Activated naive CD4-positive, alpha-beta T cell treated with anti-CD3 and anti-CD28 coated beads, Interleukin-2, amount 50 U/mL, for 72 hours (primary cell): Measurements from ENCODE around the gene YJEFN3. TPM values are rescaled to one million over a fixed set of nuclear protein-coding genes. Genes with fewer than 3 reads are reported as not detected.

Experiments
- ATAC-seq, 2 donors: fragments of 150-1000 bp; cut with Tn5 transposase; 2 replicates each; pipeline ENCODE4 v1.10.0; 2021; ENCODE audit warnings: mild to moderate bottlenecking in 2 of 2, moderate library complexity in 2 of 2
- DNase-seq, 2 donors: peaks; one replicate each; pipeline ENCODE4 v3.0.0; 2021 to 2022; ENCODE audit warnings: low spot score in 2 of 2
- H3K27ac Mint-ChIP-seq, 2 donors: one replicate each; pipeline ENCODE4 v1.8.0; 2022; ENCODE audit warnings: mild to moderate bottlenecking in 2 of 2, mixed read lengths in 2 of 2
- H3K36me3 Mint-ChIP-seq, 2 donors: one replicate each; pipeline ENCODE4 v1.8.0; 2022; ENCODE audit warnings: mixed read lengths in 2 of 2
- H3K9me3 Mint-ChIP-seq, 2 donors: one replicate each; pipeline ENCODE4 v1.8.0; 2022; ENCODE audit warnings: mixed read lengths in 2 of 2
- total RNA-seq, 2 donors: library from RNA; stranded (reverse); gene quantifications; one replicate each; pipeline ENCODE4 v1.2.3, GENCODE V29; 2022

YJEFN3 gene
- total RNA-seq, 2 donors from 2014 or later, result 5.7 to 11.3 TPM

GRCh38 chr19:19492026-19492610 lies 36.6 kb upstream of the YJEFN3 start:
- peaks cover 0 to 4% of the 10 kb centered on the region in 2 donors for H3K36me3 Mint-ChIP-seq
- H3K9me3 Mint-ChIP-seq, result no peaks in the 10 kb centered on the region
- no peak overlapping the region for H3K27ac Mint-ChIP-seq
- no peak for ATAC-seq
- DNase-seq, result no peak

GRCh38 chr19:19493841-19494546 lies 34.7 kb upstream of the YJEFN3 start:
- DNase-seq, result no peak
- H3K27ac Mint-ChIP-seq, result peak overlapping the region in 1 of 2 donors; percentile 44

GRCh38 chr19:19495614-19496603 lies 32.8 kb upstream of the YJEFN3 start:
- Mint-ChIP-seq H3K36me3 (no peaks in the 10 kb centered on the region), H3K9me3 (no peaks in the 10 kb centered on the region), H3K27ac (peak overlapping the region; percentile 58 to 87)
- DNase-seq, result no peak
- ATAC-seq, result no peak

More at GRCh38 chr19:19493841-19494546, 34.7 kb upstream of the YJEFN3 start:
- peaks cover 0 to 4% of the 10 kb centered on the region in 2 donors for H3K36me3 Mint-ChIP-seq
- H3K9me3 Mint-ChIP-seq, result no peaks in the 10 kb centered on the region
- ATAC-seq, result no peak

GRCh38 chr19:19498255-19498991 lies 30.3 kb upstream of the YJEFN3 start:
- H3K9me3 Mint-ChIP-seq, result no peaks in the 10 kb centered on the region
- peaks cover 9 to 12% of the 10 kb centered on the region in 2 donors for H3K36me3 Mint-ChIP-seq
- peak overlapping the region; percentile 22 to 74 for H3K27ac Mint-ChIP-seq
- DNase-seq (no peak), ATAC-seq (no peak)

GRCh38 chr19:19499272-19499995 lies 29.3 kb upstream of the YJEFN3 start:
- Mint-ChIP-seq H3K27ac (peak overlapping the region in 1 of 2 donors; percentile 74), H3K36me3 (peaks cover 9 to 12% of the 10 kb centered on the region in 2 donors), H3K9me3 (no peaks in the 10 kb centered on the region)
- no peak for ATAC-seq
- no peak for DNase-seq

GRCh38 chr19:19500975-19501644 lies 27.6 kb upstream of the YJEFN3 start:
- H3K9me3 Mint-ChIP-seq, result no peaks in the 10 kb centered on the region
- H3K36me3 Mint-ChIP-seq, result peaks cover 9 to 12% of the 10 kb centered on the region in 2 donors
- no peak for ATAC-seq
- no peak overlapping the region for H3K27ac Mint-ChIP-seq
- no peak for DNase-seq

- Mint-ChIP-seq H3K9me3 (no peaks in the 10 kb centered on the region), H3K27ac (peak overlapping the region in 1 of 2 donors; percentile 83), H3K36me3 (peaks cover 9 to 12% of the 10 kb centered on the region in 2 donors)
- no peak for DNase-seq
- ATAC-seq, result no peak
Measured at GRCh38 chr19:19501798-19502197, 26.9 kb upstream of the YJEFN3 start.

- Mint-ChIP-seq H3K36me3 (peaks cover 9 to 12% of the 10 kb centered on the region in 2 donors), H3K9me3 (no peaks in the 10 kb centered on the region)
- no peak for ATAC-seq
Measured at GRCh38 chr19:19502281-19502680, 26.4 kb upstream of the YJEFN3 start.

GRCh38 chr19:19502808-19503602 lies 25.7 kb upstream of the YJEFN3 start:
- no peak for DNase-seq
- Mint-ChIP-seq H3K9me3 (no peaks in the 10 kb centered on the region), H3K27ac (peak overlapping the region in 1 of 2 donors; percentile 45), H3K36me3 (peaks cover 9 to 12% of the 10 kb centered on the region in 2 donors)
- ATAC-seq, result no peak

More at GRCh38 chr19:19502281-19502680, 26.4 kb upstream of the YJEFN3 start:
- H3K27ac Mint-ChIP-seq, result peak overlapping the region in 1 of 2 donors; percentile 45
- no peak for DNase-seq

GRCh38 chr19:19504754-19505668 lies 23.7 kb upstream of the YJEFN3 start:
- ATAC-seq, result no peak
- H3K27ac Mint-ChIP-seq, result no peak overlapping the region
- DNase-seq, result no peak
- H3K36me3 Mint-ChIP-seq, result peaks cover 9 to 12% of the 10 kb centered on the region in 2 donors
- H3K9me3 Mint-ChIP-seq, result no peaks in the 10 kb centered on the region

- Mint-ChIP-seq H3K27ac (peak overlapping the region in 1 of 2 donors; percentile 36), H3K9me3 (no peaks in the 10 kb centered on the region), H3K36me3 (peaks cover 9 to 12% of the 10 kb centered on the region in 2 donors)
- DNase-seq (no peak), ATAC-seq (no peak)
Measured at GRCh38 chr19:19505669-19506326, 22.9 kb upstream of the YJEFN3 start.

- no peaks in the 10 kb centered on the region for H3K9me3 Mint-ChIP-seq
- ATAC-seq (no peak), DNase-seq (no peak)
- peak overlapping the region; percentile 48 to 68 for H3K27ac Mint-ChIP-seq
- H3K36me3 Mint-ChIP-seq, result peaks cover 9 to 12% of the 10 kb centered on the region in 2 donors
Measured at GRCh38 chr19:19506592-19506991, 22.1 kb upstream of the YJEFN3 start.

GRCh38 chr19:19507354-19507753 lies 21.4 kb upstream of the YJEFN3 start:
- Mint-ChIP-seq H3K27ac (no peak overlapping the region), H3K9me3 (no peaks in the 10 kb centered on the region), H3K36me3 (peaks cover under 1 to 10% of the 10 kb centered on the region in 2 donors)
- ATAC-seq, result no peak
- DNase-seq, result no peak
